Smooth muscle cell (in vitro differentiated cells): ENCODE data around the gene TBC1D32. TPM values are rescaled to one million over a fixed set of nuclear protein-coding genes. Genes with fewer than 3 reads are reported as not detected.

ENCODE experiments used
- DNase-seq: peaks from one replicate; lab custom pipeline; 2025; ENCODE audit not compliant: unreplicated experiment; lab: John Stamatoyannopoulos, UW
- H2AFZ ChIP-seq: fragments of 200-600 bp; sonication (generic); 2 replicates; pipeline ENCODE4 v1.6.0; 2016; ENCODE audit warnings: antibody characterized with exemption, low read depth, mild to moderate bottlenecking
- H3F3A ChIP-seq: fragments of 200-600 bp; sonication (generic); 2 replicates; pipeline ENCODE4 v1.6.0; 2017; ENCODE audit warnings: antibody characterized with exemption, low read depth
- H3K27ac ChIP-seq: fragments of 200-600 bp; sonication (generic); 2 replicates; pipeline ENCODE4 v1.5.1; 2016; ENCODE audit warnings: low read depth, mild to moderate bottlenecking
- H3K27me3 ChIP-seq: fragments of 200-600 bp; sonication (generic); 2 replicates; pipeline ENCODE4 v1.6.1; 2016; ENCODE audit warnings: low read depth, mild to moderate bottlenecking
- H3K36me3 ChIP-seq: fragments of 200-600 bp; sonication (generic); 2 replicates; pipeline ENCODE4 v1.5.1; 2016; ENCODE audit warnings: low read depth
- H3K4me1 ChIP-seq: fragments of 200-600 bp; sonication (generic); 2 replicates; pipeline ENCODE4 v1.5.1; 2016; ENCODE audit warnings: low read depth
- H3K4me2 ChIP-seq: fragments of 200-600 bp; sonication (generic); 2 replicates; pipeline ENCODE4 v1.6.0; 2016; ENCODE audit warnings: mild to moderate bottlenecking
- H3K4me3 ChIP-seq: fragments of 200-600 bp; sonication (generic); 2 replicates; pipeline ENCODE4 v1.5.1; 2016; ENCODE audit warnings: mild to moderate bottlenecking
- H3K79me2 ChIP-seq: fragments of 200-600 bp; sonication (generic); 2 replicates; pipeline ENCODE4 v1.6.0; 2016; ENCODE audit warnings: low read depth, mild to moderate bottlenecking
- H3K9ac ChIP-seq: fragments of 200-600 bp; sonication (generic); 2 replicates; pipeline ENCODE4 v1.6.0; 2016; ENCODE audit warnings: low read depth
- H3K9me3 ChIP-seq: fragments of 200-600 bp; sonication (generic); replicated peaks from 2 replicates; pipeline ENCODE4 v1.5.1; 2016; ENCODE audit warnings: low read depth
- H4K20me1 ChIP-seq: fragments of 200-600 bp; sonication (generic); 2 replicates; pipeline ENCODE4 v1.6.0; 2016; ENCODE audit warnings: low read depth
- CTCF ChIP-seq: fragments of 200-600 bp; sonication (generic); IDR thresholded peaks from 2 replicates; pipeline ENCODE4 v1.5.1; 2017; ENCODE audit warnings: borderline replicate concordance, mild to moderate bottlenecking, antibody characterized with exemption; ENCODE audit not compliant: insufficient read depth, poor library complexity, severe bottlenecking
- WGBS: methylation state at CpG from one replicate; pipeline ENCODE4 v1.1.7; 2016; ENCODE audit warnings: low lambda C conversion rate; 5-methylcytosine and 5-hydroxymethylcytosine counted together
- polyA plus RNA-seq: library from polyadenylated mRNA; unstranded; fragments of >200 nt; fragmentation: Nextera tagmentation; extraction: Ambion mirVana; gene quantifications from 2 replicates; pipeline ENCODE4 v1.2.1, GENCODE V29; 2016
- small RNA-seq: library from RNA; depleted of rRNA; stranded (forward); fragments of <200 nt; gene quantifications from one replicate; pipeline ENCODE3, GENCODE V24; 2014
- total RNA-seq: library from RNA; depleted of rRNA; stranded (reverse); fragments of >200 nt; gene quantifications from 2 replicates; pipeline ENCODE4 v1.2.3, GENCODE V29; 2014

The TBC1D32 gene
- total and polyA plus RNA-seq, 2 experiments from 2014 or later, result 4.2 to 14.5 TPM

DNA sequence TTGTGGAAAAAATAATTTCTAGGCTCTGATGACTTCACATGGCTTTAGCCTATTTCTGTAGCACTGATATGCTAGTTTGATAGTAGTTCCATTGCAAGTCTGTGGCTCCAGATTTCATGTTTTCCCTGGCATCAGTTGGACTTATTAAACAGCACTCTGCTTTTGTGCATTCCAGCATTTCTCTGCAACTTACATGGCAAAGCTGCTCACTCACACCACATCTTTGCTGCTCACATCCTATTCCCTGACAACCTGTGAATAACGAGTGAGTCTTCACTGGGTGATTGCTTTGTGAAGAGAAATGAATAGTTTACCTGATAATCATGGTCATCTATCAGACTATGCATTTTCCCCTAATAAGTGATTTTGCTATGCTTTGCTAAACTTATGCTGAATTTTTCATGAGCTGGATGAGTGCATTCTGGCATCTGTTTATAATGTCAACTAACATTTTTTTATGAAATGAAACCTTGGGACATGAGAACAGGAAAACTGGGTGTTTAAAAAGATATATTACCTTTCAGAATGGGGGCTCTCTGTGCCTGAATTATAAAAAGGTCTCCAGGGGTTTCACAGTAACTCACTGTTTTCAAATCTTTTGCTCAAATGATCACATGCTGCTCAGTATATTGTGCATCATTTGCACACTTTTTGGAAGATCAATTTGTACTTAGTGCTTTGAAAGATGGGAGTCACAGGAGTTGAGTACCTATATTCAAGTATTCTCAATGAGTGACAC, 301.8 kb downstream of the TBC1D32 start:
- Histone ChIP-seq H4K20me1 (no peaks in the 10 kb centered on the region), H3K4me2 (no peak overlapping the region), H3K27ac (no peak overlapping the region), H3K9ac (no peak overlapping the region), H3K27me3 (no peaks in the 10 kb centered on the region), H3K4me3 (no peak overlapping the region), H3K4me1 (no peaks in the 10 kb centered on the region), H3K9me3 (no peaks in the 10 kb centered on the region), H3K79me2 (no peaks in the 10 kb centered on the region), H3K36me3 (no peaks in the 10 kb centered on the region), H3F3A (no peaks in the 10 kb centered on the region), H2AFZ (no peak overlapping the region)
- TF ChIP-seq CTCF, result no peak
- no peak for DNase-seq
- WGBS, result 66% methylated on average over 1 of the region's 1 CpG

Small RNA genes lying within 50 kb of the gene (small RNA-seq; reads per million reads assigned to genes)
- gene RF00019 (not detected), gene RNU6-1286P (not detected)

Other genes with a start within 250 kb of the TBC1D32 start
- 834 and 905 TPM in 2 replicates for gene GJA1, start 101.2 kb upstream of the TBC1D32 start, total RNA-seq
- gene GJA1, start 101.2 kb upstream of the TBC1D32 start, polyA plus RNA-seq, result 184 and 204 TPM in 2 replicates